B cell (primary cell): ENCODE results near the gene MAML3. TPM values are rescaled to one million over a fixed set of nuclear protein-coding genes. Genes with fewer than 3 reads are reported as not detected.

Source experiments
- ATAC-seq: fragments of 200-7000 bp; cut with Tn5 transposase; one replicate; pipeline ENCODE4 v1.10.0; 2021; ENCODE audit warnings: low read depth, mild to moderate bottlenecking, moderate number of reproducible peaks, moderate library complexity
- CTCF ChIA-PET: fragments of 350-600 bp; sonication (Branson Sonifier 250); formaldehyde crosslinking; loops from one replicate; lab custom pipeline; 2021; ENCODE audit warnings: antibody characterized with exemption, inconsistent platforms; lab: Charles Lee
- POLR2A ChIA-PET: fragments of 350-600 bp; sonication (Branson Sonifier 250); formaldehyde crosslinking; loops from one replicate; lab custom pipeline; 2021; ENCODE audit warnings: antibody characterized with exemption; lab: Charles Lee
- DNase-seq: peaks from one replicate; pipeline ENCODE4 v3.0.0; 2013
- H2AFZ ChIP-seq: 2 replicates; pipeline ENCODE4 v1.6.1; 2012; ENCODE audit warnings: mild to moderate bottlenecking, low read depth, low read length; ENCODE audit not compliant: insufficient read depth, poor library complexity, severe bottlenecking
- H3K27ac ChIP-seq, 2 donors: 1 replicate in 1 of 2; 2 replicates in 1 of 2; pipeline ENCODE4 v1.5.1; 2012 to 2013; ENCODE audit warnings: low read length in 2 of 2, mild to moderate bottlenecking in 2 of 2, moderate library complexity in 1 of 2
- H3K27me3 ChIP-seq, 4 experiments: fragments of 200-600 bp in 1 of 4; sonication (generic) in 1 of 4; replicated peaks in 1 of 4; 1 replicate in 2 of 4; 2 replicates in 2 of 4; pipeline versions ENCODE4 v1.6.1 to v1.7.0; 2013 to 2016; ENCODE audit warnings: low read length in 3 of 4, mild to moderate bottlenecking in 2 of 4, mixed read lengths in 1 of 4, moderate library complexity in 1 of 4; ENCODE audit not compliant: insufficient read depth in 4 of 4, control insufficient read depth in 3 of 4; ENCODE audit errors: control extremely low read depth in 1 of 4
- H3K36me3 ChIP-seq, 2 experiments: replicated peaks in 1 of 2; 1 replicate in 1 of 2; 2 replicates in 1 of 2; pipeline versions ENCODE4 v1.6.1 to v1.7.1; 2013; ENCODE audit warnings: low read length in 1 of 2; ENCODE audit not compliant: insufficient read depth in 2 of 2, control insufficient read depth in 1 of 2; ENCODE audit errors: control extremely low read depth in 1 of 2, extremely low read depth in 1 of 2
- H3K4me1 ChIP-seq, 2 donors: fragments of 200-600 bp in 1 of 2; sonication (generic) in 1 of 2; 1 replicate in 1 of 2; 2 replicates in 1 of 2; pipeline versions ENCODE4 v1.5.1 to v1.6.1; 2013 to 2017; ENCODE audit warnings: low read length in 2 of 2; ENCODE audit not compliant: control insufficient read depth in 2 of 2, insufficient read depth in 2 of 2
- H3K4me2 ChIP-seq: replicated peaks from 2 replicates; pipeline ENCODE3; 2012; ENCODE audit warnings: mild to moderate bottlenecking, low read depth, low read length; ENCODE audit not compliant: poor library complexity, severe bottlenecking
- H3K4me3 ChIP-seq, 5 experiments: fragments of 200-600 bp in 1 of 5; sonication (generic) in 1 of 5; 1 replicate in 3 of 5; 2 replicates in 2 of 5; pipeline versions ENCODE4 v1.5.1 to v1.7.0; 2011 to 2016; ENCODE audit warnings: low read length in 4 of 5, mild to moderate bottlenecking in 4 of 5, low read depth in 2 of 5, control low read depth in 1 of 5, moderate library complexity in 1 of 5; ENCODE audit not compliant: insufficient read depth in 1 of 5; ENCODE audit errors: control extremely low read depth in 1 of 5, extremely low read depth in 1 of 5
- H3K79me2 ChIP-seq: fragments of 200-600 bp; sonication (generic); one replicate; pipeline ENCODE4 v1.6.0; 2016; ENCODE audit warnings: low read length; ENCODE audit not compliant: control insufficient read depth, insufficient read depth
- H3K9ac ChIP-seq: fragments of 200-600 bp; sonication (generic); 2 replicates; pipeline ENCODE4 v1.6.1; 2017; ENCODE audit warnings: mild to moderate bottlenecking, low read length, moderate library complexity
- H3K9me3 ChIP-seq, 3 donors: one replicate each; pipeline versions ENCODE4 v1.6.1 to v1.7.1; 2013; ENCODE audit warnings: low read length in 2 of 3; ENCODE audit not compliant: control insufficient read depth in 2 of 3, insufficient read depth in 1 of 3; ENCODE audit errors: control extremely low read depth in 1 of 3
- H4K20me1 ChIP-seq: 2 replicates; pipeline ENCODE4 v1.6.0; 2012; ENCODE audit warnings: mild to moderate bottlenecking, low read length; ENCODE audit not compliant: insufficient read depth, control insufficient read depth, poor library complexity, severe bottlenecking
- H3K27ac Mint-ChIP-seq: one replicate; pipeline ENCODE4 v1.8.0; 2021; ENCODE audit warnings: mixed read lengths
- H3K27me3 Mint-ChIP-seq: one replicate; pipeline ENCODE4 v1.8.0; 2021; ENCODE audit warnings: mixed read lengths
- H3K4me1 Mint-ChIP-seq: one replicate; pipeline ENCODE4 v1.8.0; 2021; ENCODE audit warnings: mixed read lengths
- H3K4me3 Mint-ChIP-seq: one replicate; pipeline ENCODE4 v1.8.0; 2021; ENCODE audit warnings: mixed read lengths
- H3K9me3 Mint-ChIP-seq: one replicate; pipeline ENCODE4 v1.8.0; 2022; ENCODE audit warnings: mixed read lengths; ENCODE audit not compliant: insufficient read depth
- EZH2 ChIP-seq: IDR thresholded peaks from 2 replicates; pipeline ENCODE4 v1.6.1; 2012; ENCODE audit warnings: borderline replicate concordance, low read depth, mild to moderate bottlenecking, moderate library complexity, low read length; ENCODE audit not compliant: insufficient read depth, poor library complexity, severe bottlenecking
- WGBS: methylation state at CpG from one replicate; pipeline ENCODE4 v1.1.5; 2013; ENCODE audit warnings: missing lambda C conversion rate; ENCODE audit not compliant: insufficient coverage; 5-methylcytosine and 5-hydroxymethylcytosine counted together
- intact Hi-C: fragments of 100-400 bp; cut with micrococcal nuclease; formaldehyde crosslinking; loops from one replicate; pipeline ENCODE4 v1.10.0; 2022
- polyA plus RNA-seq: library from polyadenylated mRNA; depleted of rRNA; stranded (reverse); fragments of >200 nt; gene quantifications from 2 replicates; pipeline ENCODE4 v1.2.3, GENCODE V29; 2012
- total RNA-seq, 2 donors: library from RNA; stranded (reverse); fragments of 120-200 nt in 1 of 2; gene quantifications; 1 replicate in 1 of 2; 2 replicates in 1 of 2; pipeline versions ENCODE4 v1.2.3 to v1.2.4, GENCODE V29; 2013 to 2022
- TF ChIP-seq, protein P1 (sequence below): fragments of 200-600 bp; IDR thresholded peaks from one replicate; pipeline ENCODE4 v1.8.0; 2022; ENCODE audit warnings: antibody characterized with exemption, mild to moderate bottlenecking

MAML3 gene
- total and polyA plus RNA-seq, 2 donors (not counting 1 experiment from before 2014, with no cell fraction given), result 0.94 to 5.3 TPM

DNA sequence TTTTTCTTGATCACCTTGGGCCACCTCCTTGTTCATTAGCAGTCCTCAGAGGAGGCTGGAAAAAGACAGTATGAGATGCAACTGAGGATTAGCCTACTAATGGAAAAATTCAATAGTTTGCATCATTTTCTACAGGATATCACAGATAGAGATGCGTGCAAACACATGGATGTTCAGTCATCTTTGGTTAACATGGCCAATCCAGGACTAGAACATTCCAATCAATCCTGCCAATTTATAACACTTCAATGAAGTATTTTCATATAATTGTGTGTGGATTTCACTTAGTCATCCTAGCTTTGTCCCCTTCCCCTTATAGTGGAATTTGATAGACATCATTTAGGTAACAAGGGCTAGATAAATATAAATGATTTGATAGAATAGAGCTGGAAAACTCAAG, 42.7 kb downstream of the MAML3 start:
- Histone ChIP-seq H3K79me2 (no peaks in the 10 kb centered on the region), H3K27me3 (no peaks in the 10 kb centered on the region), H4K20me1 (no peaks in the 10 kb centered on the region), H3K27ac (no peak overlapping the region), H3K9me3 (no peaks in the 10 kb centered on the region), H3K4me3 (no peak overlapping the region), H3K4me1 (peaks cover 3 to 20% of the 10 kb centered on the region in 2 donors), H2AFZ (no peak overlapping the region), H3K36me3 (no peaks in the 10 kb centered on the region), H3K9ac (no peak overlapping the region), H3K4me2 (no peak overlapping the region)
- DNase-seq, result no peak
- Mint-ChIP-seq H3K4me3 (no peak overlapping the region), H3K27me3 (peaks cover 33% of the 10 kb centered on the region), H3K27ac (no peak overlapping the region), H3K4me1 (peaks cover 21% of the 10 kb centered on the region), H3K9me3 (no peaks in the 10 kb centered on the region)
- POLR2A ChIA-PET, result no interaction called here
- intact Hi-C loops, result no loop called here
- TF ChIP-seq, protein P1, sequence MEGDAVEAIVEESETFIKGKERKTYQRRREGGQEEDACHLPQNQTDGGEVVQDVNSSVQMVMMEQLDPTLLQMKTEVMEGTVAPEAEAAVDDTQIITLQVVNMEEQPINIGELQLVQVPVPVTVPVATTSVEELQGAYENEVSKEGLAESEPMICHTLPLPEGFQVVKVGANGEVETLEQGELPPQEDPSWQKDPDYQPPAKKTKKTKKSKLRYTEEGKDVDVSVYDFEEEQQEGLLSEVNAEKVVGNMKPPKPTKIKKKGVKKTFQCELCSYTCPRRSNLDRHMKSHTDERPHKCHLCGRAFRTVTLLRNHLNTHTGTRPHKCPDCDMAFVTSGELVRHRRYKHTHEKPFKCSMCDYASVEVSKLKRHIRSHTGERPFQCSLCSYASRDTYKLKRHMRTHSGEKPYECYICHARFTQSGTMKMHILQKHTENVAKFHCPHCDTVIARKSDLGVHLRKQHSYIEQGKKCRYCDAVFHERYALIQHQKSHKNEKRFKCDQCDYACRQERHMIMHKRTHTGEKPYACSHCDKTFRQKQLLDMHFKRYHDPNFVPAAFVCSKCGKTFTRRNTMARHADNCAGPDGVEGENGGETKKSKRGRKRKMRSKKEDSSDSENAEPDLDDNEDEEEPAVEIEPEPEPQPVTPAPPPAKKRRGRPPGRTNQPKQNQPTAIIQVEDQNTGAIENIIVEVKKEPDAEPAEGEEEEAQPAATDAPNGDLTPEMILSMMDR, result no peak
- no peak for TF ChIP-seq EZH2
- WGBS, result 100% methylated on average over 1 of the region's 1 CpG
- CTCF ChIA-PET, result no interaction called here
- ATAC-seq, result no peak

DNA sequence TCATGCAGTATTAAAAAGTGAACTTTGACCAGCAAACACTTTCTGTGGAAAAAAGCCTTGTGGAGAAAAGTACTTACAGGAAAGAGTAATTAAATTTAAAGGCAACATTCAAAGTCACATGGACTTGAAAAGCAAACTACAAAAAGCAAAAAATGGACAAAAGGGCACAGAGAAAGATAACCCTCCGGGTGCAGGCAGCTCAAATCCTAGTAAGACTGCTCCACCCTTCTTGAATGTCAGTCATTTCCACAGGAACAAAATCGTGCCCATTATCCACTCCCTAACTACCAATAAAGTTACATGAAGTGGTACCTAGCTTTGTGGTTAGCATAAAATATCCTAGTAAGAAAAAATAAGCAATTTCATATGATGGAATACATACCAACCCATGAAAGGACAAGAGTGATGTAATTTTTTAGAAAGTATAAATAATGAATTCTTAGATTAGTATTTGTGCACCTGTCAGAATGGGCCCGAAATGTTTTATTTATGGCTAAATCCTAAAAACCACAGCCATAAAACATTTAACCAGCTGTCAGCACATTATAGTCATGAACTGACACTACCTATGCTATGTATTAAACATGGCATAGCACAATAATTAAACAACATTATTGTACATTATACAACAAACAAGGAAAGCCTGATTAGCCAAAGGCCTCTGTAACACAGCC, 43.3 kb downstream of the MAML3 start:
- CTCF ChIA-PET, result no interaction called here
- H3K79me2 ChIP-seq, result no peaks in the 10 kb centered on the region
- no peak overlapping the region for H3K27ac ChIP-seq

More for the DNA sequence above, 43.3 kb downstream of the MAML3 start:
- peaks cover 36% of the 10 kb centered on the region for H3K27me3 Mint-ChIP-seq
- Histone ChIP-seq H3K27me3 (no peaks in the 10 kb centered on the region), H3K36me3 (no peaks in the 10 kb centered on the region), H3K4me2 (no peak overlapping the region), H3K9me3 (no peaks in the 10 kb centered on the region), H3K4me3 (no peak overlapping the region), H3K9ac (no peak overlapping the region), H2AFZ (no peak overlapping the region), H4K20me1 (no peaks in the 10 kb centered on the region), H3K4me1 (peaks cover 3 to 19% of the 10 kb centered on the region in 2 donors)
- intact Hi-C loops, result no loop called here
- ATAC-seq, result no peak
- POLR2A ChIA-PET, result no interaction called here
- WGBS, result 67% methylated on average over 1 of the region's 3 CpGs
- peaks cover 21% of the 10 kb centered on the region for H3K4me1 Mint-ChIP-seq
- no peak for DNase-seq
- no peaks in the 10 kb centered on the region for H3K9me3 Mint-ChIP-seq
- no peak overlapping the region for H3K27ac Mint-ChIP-seq
- no peak for TF ChIP-seq EZH2
- TF ChIP-seq, protein P1, result no peak
- H3K4me3 Mint-ChIP-seq, result no peak overlapping the region
